B cell (primary cell): ENCODE measurements around the gene FXYD1.

Experiments
- EZH2 ChIP-seq: IDR thresholded peaks from 2 replicates; pipeline ENCODE4 v1.6.1; 2012; ENCODE audit warnings: borderline replicate concordance, low read depth, mild to moderate bottlenecking, moderate library complexity, low read length; ENCODE audit not compliant: insufficient read depth, poor library complexity, severe bottlenecking
- TF ChIP-seq, protein P1 (sequence below): fragments of 200-600 bp; IDR thresholded peaks from one replicate; pipeline ENCODE4 v1.8.0; 2022; ENCODE audit warnings: antibody characterized with exemption, mild to moderate bottlenecking

DNA sequence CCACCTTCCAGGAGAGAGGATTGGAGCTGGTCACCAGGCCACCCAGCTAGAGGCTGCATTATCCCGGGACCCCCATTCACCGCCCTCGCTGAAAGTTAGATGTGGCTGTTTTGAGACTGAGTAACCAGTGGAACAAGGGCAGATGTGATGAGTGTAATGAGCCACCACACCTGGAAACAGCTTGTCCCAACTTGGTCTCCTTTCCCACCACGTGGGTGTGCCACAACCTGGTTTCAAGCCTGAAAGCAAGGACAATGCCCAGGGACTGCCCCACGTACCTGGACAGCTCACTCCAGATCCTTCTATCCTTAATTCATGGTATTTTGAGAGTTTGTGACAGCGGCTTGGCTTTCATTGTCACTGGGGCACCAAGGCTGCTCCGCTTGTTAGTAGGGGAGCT is 10.8 kb upstream of the FXYD1 start:
- no peak for TF ChIP-seq EZH2
- TF ChIP-seq, protein P1, sequence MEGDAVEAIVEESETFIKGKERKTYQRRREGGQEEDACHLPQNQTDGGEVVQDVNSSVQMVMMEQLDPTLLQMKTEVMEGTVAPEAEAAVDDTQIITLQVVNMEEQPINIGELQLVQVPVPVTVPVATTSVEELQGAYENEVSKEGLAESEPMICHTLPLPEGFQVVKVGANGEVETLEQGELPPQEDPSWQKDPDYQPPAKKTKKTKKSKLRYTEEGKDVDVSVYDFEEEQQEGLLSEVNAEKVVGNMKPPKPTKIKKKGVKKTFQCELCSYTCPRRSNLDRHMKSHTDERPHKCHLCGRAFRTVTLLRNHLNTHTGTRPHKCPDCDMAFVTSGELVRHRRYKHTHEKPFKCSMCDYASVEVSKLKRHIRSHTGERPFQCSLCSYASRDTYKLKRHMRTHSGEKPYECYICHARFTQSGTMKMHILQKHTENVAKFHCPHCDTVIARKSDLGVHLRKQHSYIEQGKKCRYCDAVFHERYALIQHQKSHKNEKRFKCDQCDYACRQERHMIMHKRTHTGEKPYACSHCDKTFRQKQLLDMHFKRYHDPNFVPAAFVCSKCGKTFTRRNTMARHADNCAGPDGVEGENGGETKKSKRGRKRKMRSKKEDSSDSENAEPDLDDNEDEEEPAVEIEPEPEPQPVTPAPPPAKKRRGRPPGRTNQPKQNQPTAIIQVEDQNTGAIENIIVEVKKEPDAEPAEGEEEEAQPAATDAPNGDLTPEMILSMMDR = no peak
